Mononuclear cell (primary cell): ENCODE measurements around the gene BHLHA15. TPM values are rescaled to one million over a fixed set of nuclear protein-coding genes. Genes with fewer than 3 reads are reported as not detected.

Experiments
- H3K27me3 ChIP-seq: 2 replicates; pipeline ENCODE4 v1.6.0; 2011; ENCODE audit warnings: low read length, control low read depth; ENCODE audit not compliant: insufficient read depth
- H3K4me1 ChIP-seq: 2 replicates; pipeline ENCODE4 v1.5.1; 2011; ENCODE audit warnings: mild to moderate bottlenecking, low read length, control low read depth; ENCODE audit not compliant: insufficient read depth
- H3K4me3 ChIP-seq: 2 replicates; pipeline ENCODE4 v1.5.1; 2011; ENCODE audit warnings: mild to moderate bottlenecking, low read length, moderate library complexity
- H3K9me3 ChIP-seq: 2 replicates; pipeline ENCODE4 v1.5.1; 2011; ENCODE audit warnings: low read depth, mild to moderate bottlenecking, control low read depth, low read length
- total RNA-seq: library from RNA; depleted of rRNA; stranded (reverse); fragments of >200 nt; gene quantifications from one replicate; pipeline ENCODE4 v1.2.3, GENCODE V29; 2012

Gene BHLHA15
- total RNA-seq, 1 donor: not detected

- H3K9me3 ChIP-seq: no peaks in the 10 kb centered on the region
- H3K27me3 ChIP-seq: no peaks in the 10 kb centered on the region
- no peaks in the 10 kb centered on the region for H3K4me1 ChIP-seq
- no peak overlapping the region for H3K4me3 ChIP-seq
These were observed 33.7 kb upstream of the BHLHA15 start for GRCh38 chr7:98177553-98177952.

- no peaks in the 10 kb centered on the region for H3K27me3 ChIP-seq
- no peaks in the 10 kb centered on the region for H3K4me1 ChIP-seq
- no peak overlapping the region for H3K4me3 ChIP-seq
- no peaks in the 10 kb centered on the region for H3K9me3 ChIP-seq
These were observed 32.9 kb upstream of the BHLHA15 start for GRCh38 chr7:98178321-98178720.

GRCh38 chr7:98178762-98179490 lies 32.3 kb upstream of the BHLHA15 start:
- H3K4me3 ChIP-seq: no peak overlapping the region

GRCh38 chr7:98180751-98181150 lies 30.5 kb upstream of the BHLHA15 start:
- H3K27me3 ChIP-seq: no peaks in the 10 kb centered on the region
- no peaks in the 10 kb centered on the region for H3K9me3 ChIP-seq
- no peak overlapping the region for H3K4me3 ChIP-seq
- H3K4me1 ChIP-seq: peaks cover 13% of the 10 kb centered on the region

More at GRCh38 chr7:98178762-98179490, 32.3 kb upstream of the BHLHA15 start:
- no peaks in the 10 kb centered on the region for H3K4me1 ChIP-seq
- H3K27me3 ChIP-seq: no peaks in the 10 kb centered on the region
- no peaks in the 10 kb centered on the region for H3K9me3 ChIP-seq

GRCh38 chr7:98185101-98185500 lies 26.1 kb upstream of the BHLHA15 start:
- H3K4me1 ChIP-seq: peaks cover 26% of the 10 kb centered on the region
- H3K27me3 ChIP-seq: no peaks in the 10 kb centered on the region
- no peaks in the 10 kb centered on the region for H3K9me3 ChIP-seq
- no peak overlapping the region for H3K4me3 ChIP-seq

GRCh38 chr7:98186452-98187137 lies 24.6 kb upstream of the BHLHA15 start:
- Histone ChIP-seq H3K27me3 (no peaks in the 10 kb centered on the region), H3K4me3 (no peak overlapping the region), H3K9me3 (no peaks in the 10 kb centered on the region), H3K4me1 (peaks cover 26% of the 10 kb centered on the region)

- Histone ChIP-seq H3K4me1 (peaks cover 26% of the 10 kb centered on the region), H3K4me3 (no peak overlapping the region), H3K9me3 (no peaks in the 10 kb centered on the region), H3K27me3 (no peaks in the 10 kb centered on the region)
These were observed 24.1 kb upstream of the BHLHA15 start for GRCh38 chr7:98187138-98187502.

- Histone ChIP-seq H3K4me3 (no peak overlapping the region), H3K9me3 (no peaks in the 10 kb centered on the region), H3K27me3 (no peaks in the 10 kb centered on the region), H3K4me1 (peaks cover 23% of the 10 kb centered on the region)
These were observed 21.7 kb upstream of the BHLHA15 start for GRCh38 chr7:98189559-98189958.

- Histone ChIP-seq H3K4me1 (peaks cover 5% of the 10 kb centered on the region), H3K9me3 (no peaks in the 10 kb centered on the region), H3K4me3 (no peak overlapping the region), H3K27me3 (no peaks in the 10 kb centered on the region)
These were observed 19.4 kb upstream of the BHLHA15 start for GRCh38 chr7:98191668-98192431.

- no peaks in the 10 kb centered on the region for H3K4me1 ChIP-seq
- no peaks in the 10 kb centered on the region for H3K9me3 ChIP-seq
- H3K27me3 ChIP-seq: no peaks in the 10 kb centered on the region
- H3K4me3 ChIP-seq: no peak overlapping the region
These were observed 18.3 kb upstream of the BHLHA15 start for GRCh38 chr7:98192781-98193457.

- H3K9me3 ChIP-seq: no peaks in the 10 kb centered on the region
- no peaks in the 10 kb centered on the region for H3K27me3 ChIP-seq
These were observed 17.6 kb upstream of the BHLHA15 start for GRCh38 chr7:98193474-98194180.

GRCh38 chr7:98194186-98194585 lies 17.1 kb upstream of the BHLHA15 start:
- Histone ChIP-seq H3K9me3 (no peaks in the 10 kb centered on the region), H3K4me3 (no peak overlapping the region), H3K27me3 (no peaks in the 10 kb centered on the region), H3K4me1 (no peaks in the 10 kb centered on the region)

More at GRCh38 chr7:98193474-98194180, 17.6 kb upstream of the BHLHA15 start:
- no peak overlapping the region for H3K4me3 ChIP-seq
- H3K4me1 ChIP-seq: no peaks in the 10 kb centered on the region

GRCh38 chr7:98194672-98195457 lies 16.4 kb upstream of the BHLHA15 start:
- Histone ChIP-seq H3K9me3 (no peaks in the 10 kb centered on the region), H3K27me3 (no peaks in the 10 kb centered on the region), H3K4me3 (no peak overlapping the region), H3K4me1 (no peaks in the 10 kb centered on the region)
